Measurements from ENCODE around the gene DEFB131B. TPM values are rescaled to one million over a fixed set of nuclear protein-coding genes. Genes with fewer than 3 reads are reported as not detected.

Gene DEFB131B
- total and polyA plus RNA-seq, 9 of the 15 experiments (the other 6 are each of a cell fraction or from before 2014, with no cell fraction given) = not detected

GRCh38 chr11:71928737-71929443, 50.6 kb downstream of the DEFB131B start, which contains the start of gene RNF121 (continued):
- TF ChIP-seq MED1 (CRISPR knock-in tag; IDR thresholded peaks at IDR 0.05; ENCODE audit: borderline replicate concordance) (no peak), TAF1 (IDR thresholded peaks at IDR 0.05; ENCODE audit: control insufficient read depth, extremely low read depth, insufficient read depth, low read length, severe bottlenecking) (peak; percentile 87), PHF21A (IDR thresholded peaks at IDR 0.05; ENCODE audit: borderline replicate concordance, low read depth) (no peak), TRIM25 (IDR thresholded peaks at IDR 0.05; ENCODE audit: borderline replicate concordance) (no peak), MCM7 (IDR thresholded peaks at IDR 0.05) (no peak), NCOR1 (IDR thresholded peaks at IDR 0.05) (peak; percentile 32), ZBTB8A (IDR thresholded peaks at IDR 0.05; ENCODE audit: partially characterized antibody) (no peak), HMGXB4 (CRISPR knock-in tag; IDR thresholded peaks at IDR 0.05) (no peak), HNRNPH1 (optimal IDR thresholded peaks at IDR 0.05; ENCODE audit: low read depth, low read length) (no peak), KDM1A (IDR thresholded peaks at IDR 0.05) (no peak), ZNF212 (CRISPR knock-in tag; IDR thresholded peaks at IDR 0.05) (no peak), PML (IDR thresholded peaks at IDR 0.05; ENCODE audit: low read length) (peak; percentile 70), ZNF785 (CRISPR knock-in tag; IDR thresholded peaks at IDR 0.05) (no peak), CXXC5 (CRISPR knock-in tag; IDR thresholded peaks at IDR 0.05) (peak; percentile 69), TCF7 (IDR thresholded peaks at IDR 0.05; ENCODE audit: borderline replicate concordance) (no peak), FOXA3 (CRISPR knock-in tag; conservative IDR thresholded peaks at IDR 0.05 in 1 of 2, IDR thresholded peaks at IDR 0.05 in 1 of 2) (no peak), STAT5A (IDR thresholded peaks at IDR 0.05; ENCODE audit: borderline replicate concordance, low read length) (no peak), ATF2 (CRISPR knock-in tag; IDR thresholded peaks at IDR 0.05) (no peak), SRSF7 (optimal IDR thresholded peaks at IDR 0.05; ENCODE audit: low read depth, low read length) (no peak), ZSCAN29 (IDR thresholded peaks at IDR 0.05) (no peak), NFATC3 (IDR thresholded peaks at IDR 0.05) (peak; percentile 81; the same call in 1 of the 2 replicates), ZC3H4 (CRISPR knock-in tag; IDR thresholded peaks at IDR 0.05; ENCODE audit: borderline replicate concordance) (no peak), OTX1 (CRISPR knock-in tag; IDR thresholded peaks at IDR 0.05) (peak; percentile 64), TAF9B (IDR thresholded peaks at IDR 0.05; ENCODE audit: partially characterized antibody) (peak; percentile 98), ELF4 (CRISPR knock-in tag; IDR thresholded peaks at IDR 0.05) (peak; percentile 72; the same call in 1 of the 2 replicates), ZNF583 (CRISPR knock-in tag; IDR thresholded peaks at IDR 0.05) (0 out of 2 replicates have a peak, but pooled peaks have one; percentile 12)

Data from K562 (cell line).